ENCODE results near the gene MKRN2OS.

The MKRN2OS gene, protein sequence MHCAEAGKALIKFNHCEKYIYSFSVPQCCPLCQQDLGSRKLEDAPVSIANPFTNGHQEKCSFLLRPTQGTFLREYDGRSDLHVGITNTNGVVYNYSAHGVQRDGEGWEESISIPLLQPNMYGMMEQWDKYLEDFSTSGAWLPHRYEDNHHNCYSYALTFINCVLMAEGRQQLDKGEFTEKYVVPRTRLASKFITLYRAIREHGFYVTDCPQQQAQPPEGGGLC

DNA sequence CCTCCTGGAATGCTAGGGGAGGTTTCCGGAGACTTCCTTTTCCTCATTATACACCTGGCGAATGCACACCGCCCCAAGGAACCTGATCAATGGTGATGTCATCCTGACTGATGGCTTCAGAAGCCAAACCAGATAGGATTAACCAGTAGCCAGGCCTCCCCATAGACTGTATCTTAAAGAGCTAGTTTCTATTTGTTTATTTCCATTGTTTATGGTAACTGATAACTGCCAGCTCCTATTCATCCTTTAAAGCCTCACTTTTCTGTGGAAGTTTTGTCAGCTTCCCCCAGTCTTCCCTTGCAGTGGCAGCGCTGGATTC is at the start of gene MKRN2OS:
Gene MKRN2OS (minus strand): TSS at position 27 of the 319 bp plus-strand sequence. CDS start 35 bp downstream, outside the sequence.
- H3K27ac ChIP-seq = no peak within 1 kb of the TSS
- no peak for TF ChIP-seq ZFX (IDR thresholded peaks at IDR 0.05)
- TF ChIP-seq, protein P1, sequence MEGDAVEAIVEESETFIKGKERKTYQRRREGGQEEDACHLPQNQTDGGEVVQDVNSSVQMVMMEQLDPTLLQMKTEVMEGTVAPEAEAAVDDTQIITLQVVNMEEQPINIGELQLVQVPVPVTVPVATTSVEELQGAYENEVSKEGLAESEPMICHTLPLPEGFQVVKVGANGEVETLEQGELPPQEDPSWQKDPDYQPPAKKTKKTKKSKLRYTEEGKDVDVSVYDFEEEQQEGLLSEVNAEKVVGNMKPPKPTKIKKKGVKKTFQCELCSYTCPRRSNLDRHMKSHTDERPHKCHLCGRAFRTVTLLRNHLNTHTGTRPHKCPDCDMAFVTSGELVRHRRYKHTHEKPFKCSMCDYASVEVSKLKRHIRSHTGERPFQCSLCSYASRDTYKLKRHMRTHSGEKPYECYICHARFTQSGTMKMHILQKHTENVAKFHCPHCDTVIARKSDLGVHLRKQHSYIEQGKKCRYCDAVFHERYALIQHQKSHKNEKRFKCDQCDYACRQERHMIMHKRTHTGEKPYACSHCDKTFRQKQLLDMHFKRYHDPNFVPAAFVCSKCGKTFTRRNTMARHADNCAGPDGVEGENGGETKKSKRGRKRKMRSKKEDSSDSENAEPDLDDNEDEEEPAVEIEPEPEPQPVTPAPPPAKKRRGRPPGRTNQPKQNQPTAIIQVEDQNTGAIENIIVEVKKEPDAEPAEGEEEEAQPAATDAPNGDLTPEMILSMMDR (conservative IDR thresholded peaks at IDR 0.05) = no peak

DNA sequence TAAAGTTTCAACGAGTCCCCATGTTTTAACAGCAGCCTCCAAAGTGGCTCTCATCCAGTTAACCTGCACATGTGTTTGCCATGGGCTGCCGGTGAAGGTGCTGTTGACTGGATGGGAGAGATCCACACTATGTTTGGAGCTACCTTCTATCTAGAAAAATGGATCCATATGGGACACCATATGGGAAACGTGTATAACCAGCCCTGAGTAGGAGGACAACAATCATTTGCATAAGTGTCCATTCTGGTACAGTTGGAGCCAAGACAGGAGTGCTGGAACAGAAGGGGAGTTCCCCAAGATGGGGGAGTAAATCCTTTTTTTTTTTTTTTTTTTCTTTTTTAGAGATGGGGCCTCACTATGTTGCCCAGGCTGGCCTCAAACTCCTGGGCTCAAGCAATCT is 48.2 kb upstream of the MKRN2OS start:
- H3K27ac ChIP-seq = no peak overlapping the region
- TF ChIP-seq, protein P1 (conservative IDR thresholded peaks at IDR 0.05) = no peak
- TF ChIP-seq ZFX (IDR thresholded peaks at IDR 0.05) = no peak

DNA sequence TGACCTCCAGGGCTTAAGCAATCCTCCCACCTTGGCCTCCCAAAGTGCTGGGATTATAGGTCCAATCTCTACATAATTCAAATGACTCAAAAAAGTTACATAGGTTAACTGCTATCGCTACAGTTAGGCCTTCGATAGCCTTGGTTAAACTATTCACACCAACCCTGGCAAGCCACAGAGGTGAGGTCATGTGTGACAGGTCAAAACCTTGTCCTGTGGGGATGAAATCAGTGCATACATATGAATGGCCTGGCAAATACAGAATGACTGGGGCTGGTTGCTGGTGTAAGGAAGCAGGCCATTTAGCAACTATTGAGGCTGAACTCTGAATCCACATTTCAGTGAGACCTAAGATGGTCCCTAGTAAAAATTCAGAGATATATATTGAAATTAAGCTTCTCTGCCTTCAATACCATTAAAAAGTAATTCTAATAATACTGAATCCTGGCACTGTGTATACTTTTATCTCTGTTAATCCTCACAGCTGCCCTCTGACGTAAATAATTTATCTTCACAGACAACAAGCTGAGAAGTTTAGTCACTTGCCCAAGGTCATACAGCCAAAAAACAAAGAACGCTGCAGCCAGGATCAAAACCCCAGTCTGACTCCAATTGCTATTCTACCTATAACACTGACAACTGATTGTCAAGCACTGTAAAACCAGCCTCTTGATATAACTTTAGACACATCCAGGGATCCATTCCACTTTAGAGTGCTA is 46.9 kb upstream of the MKRN2OS start:
- no peak overlapping the region for H3K27ac ChIP-seq
- TF ChIP-seq, protein P1 (conservative IDR thresholded peaks at IDR 0.05) = no peak
- TF ChIP-seq ZFX (IDR thresholded peaks at IDR 0.05) = no peak

DNA sequence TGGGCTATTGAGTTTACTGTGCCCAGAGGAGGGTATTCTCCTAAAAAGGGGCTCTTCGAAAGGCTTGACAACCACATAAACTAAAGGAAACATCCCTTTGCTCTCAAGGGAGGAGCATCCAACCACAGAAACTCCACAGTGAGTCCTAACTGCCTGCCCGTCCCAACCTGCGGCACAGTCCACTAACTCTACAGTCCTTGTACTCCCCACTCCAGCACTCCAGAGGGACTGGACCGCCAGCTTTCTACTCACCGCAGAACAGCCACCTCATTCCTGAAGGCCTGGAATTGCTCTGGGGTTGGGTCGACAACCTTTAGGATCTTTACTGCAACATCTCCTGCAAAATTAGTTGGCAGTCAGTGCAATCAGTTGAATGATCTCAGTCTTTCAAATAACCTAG is 46.2 kb upstream of the MKRN2OS start:
- no peak overlapping the region for H3K27ac ChIP-seq
- no peak for TF ChIP-seq ZFX (IDR thresholded peaks at IDR 0.05)
- TF ChIP-seq, protein P1 (conservative IDR thresholded peaks at IDR 0.05) = no peak

DNA sequence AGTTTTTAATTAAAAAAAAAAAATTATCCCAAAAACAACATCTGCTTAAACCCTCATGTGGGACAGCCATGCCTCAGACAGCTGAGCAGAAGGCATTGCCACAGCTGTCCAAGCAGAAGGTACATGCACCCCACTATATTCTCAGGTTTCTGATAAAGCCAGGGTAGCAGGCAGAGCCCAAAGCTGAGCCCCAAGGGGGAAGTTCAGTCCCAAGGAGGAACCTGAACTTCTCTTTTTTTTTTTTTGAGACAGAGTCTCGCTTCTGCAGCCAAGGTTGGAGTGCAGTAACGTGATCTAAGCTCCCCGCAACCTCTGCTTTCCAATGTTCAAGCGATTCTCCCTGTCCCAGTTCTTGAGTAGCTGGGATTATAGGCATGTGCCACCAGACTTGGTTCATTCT is 44.8 kb upstream of the MKRN2OS start:
- no peak overlapping the region for H3K27ac ChIP-seq
- TF ChIP-seq ZFX (IDR thresholded peaks at IDR 0.05) = no peak
- TF ChIP-seq, protein P1 (conservative IDR thresholded peaks at IDR 0.05) = no peak

DNA sequence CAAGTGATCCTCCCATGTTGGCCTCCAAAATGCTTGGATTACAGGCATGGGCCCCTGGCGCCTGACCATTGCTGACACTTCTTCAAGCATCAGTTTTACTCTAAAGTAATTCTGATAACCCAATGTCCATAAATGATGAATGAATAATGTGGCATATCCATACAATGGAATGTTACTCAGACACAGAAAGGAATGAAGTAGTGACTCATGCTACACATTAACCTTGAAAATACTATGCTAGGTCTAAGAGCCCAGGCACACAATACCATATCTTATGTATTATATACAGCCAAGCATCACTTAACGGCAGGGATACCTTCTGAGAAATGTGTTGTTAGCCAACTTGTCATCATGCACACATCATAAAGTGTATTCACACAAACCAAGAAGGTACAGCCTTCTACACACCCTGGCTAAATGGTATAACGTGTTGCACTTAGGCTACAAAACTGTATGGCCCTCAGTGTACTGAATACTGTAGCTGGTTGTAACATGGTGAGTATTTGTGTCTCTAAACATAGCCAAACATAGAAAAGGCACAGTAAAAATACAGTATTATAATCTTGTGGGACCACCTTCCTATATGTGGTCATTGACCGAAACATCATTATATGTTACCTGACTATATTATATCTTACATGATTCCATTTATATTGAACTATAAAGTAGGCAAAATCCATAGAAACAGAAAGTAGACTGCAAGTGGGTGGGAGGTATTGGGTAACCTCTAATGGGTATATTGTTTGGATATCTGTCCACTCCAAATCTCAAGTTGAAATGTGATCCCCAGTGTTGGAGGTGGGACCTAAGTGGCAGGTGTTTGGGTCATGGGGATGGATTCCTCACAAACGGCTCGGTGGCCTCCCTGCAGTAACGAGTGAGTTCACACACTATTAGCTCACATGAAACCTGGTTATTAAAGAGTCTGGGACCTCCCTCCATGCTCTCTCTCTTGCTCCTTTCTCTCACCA is 43.0 kb upstream of the MKRN2OS start:
- TF ChIP-seq, protein P1 (conservative IDR thresholded peaks at IDR 0.05) = no peak
- TF ChIP-seq ZFX (IDR thresholded peaks at IDR 0.05) = no peak
- no peak overlapping the region for H3K27ac ChIP-seq

Data from C4-2B (cell line).